HTR-8/SVneo (cell line): Measurements from ENCODE around the gene NAB2.

Experiments used
- DNase-seq: peaks from one replicate; pipeline ENCODE4 v3.0.0; 2011; ENCODE audit warnings: low spot score, mixed read lengths; ENCODE audit not compliant: insufficient read length
- FAIRE-seq: peaks from 2 replicates; lab custom pipeline; 2011; peaks lifted over from hg19 to GRCh38; lab: Jason Lieb, UNC

Gene NAB2

DNA sequence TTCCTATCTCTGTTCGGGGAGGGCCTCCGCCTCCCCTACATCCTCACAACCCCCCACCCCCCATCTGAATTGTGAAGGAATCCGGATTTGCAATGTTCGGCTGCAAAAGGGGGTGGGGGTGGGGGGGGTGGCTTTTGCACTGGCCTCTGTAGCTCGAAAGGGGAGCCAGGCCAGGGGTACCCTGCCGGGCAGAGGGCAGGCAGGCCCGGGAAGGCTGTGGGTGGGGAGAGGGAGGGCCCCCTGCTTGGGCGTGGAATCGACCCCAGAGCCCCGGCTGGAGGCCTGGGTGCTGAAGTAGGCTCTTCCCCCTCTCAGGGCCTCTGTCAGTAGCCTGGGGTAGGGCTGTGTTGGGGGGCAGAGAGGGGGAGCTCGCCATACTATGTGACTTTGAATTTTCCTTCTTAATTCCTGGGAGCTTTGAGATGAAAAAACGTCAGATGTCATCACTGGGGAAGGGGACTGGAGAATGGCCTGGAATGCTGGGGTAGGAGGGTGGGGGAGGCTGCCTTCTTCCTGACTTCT is 40.5 kb downstream of the NAB2 start:
- FAIRE-seq (no peak), DNase-seq (no peak)

DNA sequence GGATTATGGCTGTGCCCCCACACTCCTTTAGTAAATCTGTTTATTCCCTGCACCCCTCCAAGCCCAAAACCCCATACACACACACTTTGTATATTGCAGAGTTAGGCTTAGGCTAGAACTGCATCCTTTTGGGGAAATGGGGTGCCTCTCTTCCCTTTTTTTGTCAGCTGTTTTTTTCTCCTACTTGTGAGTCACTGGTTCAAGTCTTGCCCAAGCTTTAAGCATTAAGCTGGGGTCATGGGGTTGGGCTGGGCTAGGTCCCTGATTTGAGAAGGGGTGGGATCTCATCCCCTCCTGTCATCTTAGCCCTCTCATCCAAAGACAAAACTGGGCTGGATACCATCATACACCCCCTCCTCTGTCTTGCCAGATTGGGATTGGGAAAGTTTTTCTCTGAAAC is 41.0 kb downstream of the NAB2 start:
- FAIRE-seq (no peak), DNase-seq (no peak)

DNA sequence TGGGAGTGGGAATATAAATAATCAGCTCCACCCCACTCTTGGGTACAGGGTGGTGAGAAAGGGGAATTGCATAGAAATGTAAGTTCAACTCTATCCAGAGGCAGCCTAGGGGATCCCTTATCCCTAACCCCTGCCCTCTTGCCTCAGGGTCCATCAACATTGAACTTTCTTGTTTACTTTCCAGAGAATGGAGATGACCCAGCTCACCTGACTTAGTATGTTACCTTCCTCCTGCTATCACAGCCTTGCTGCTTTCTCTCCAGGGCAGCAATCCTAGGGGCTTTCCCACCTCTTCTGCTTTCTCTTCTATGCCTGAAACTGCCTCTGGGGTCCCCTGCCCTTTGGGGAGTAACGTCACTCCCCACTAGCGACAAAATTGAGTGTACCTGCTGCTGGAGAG is 42.0 kb downstream of the NAB2 start:
- no peak for DNase-seq
- no peak for FAIRE-seq

DNA sequence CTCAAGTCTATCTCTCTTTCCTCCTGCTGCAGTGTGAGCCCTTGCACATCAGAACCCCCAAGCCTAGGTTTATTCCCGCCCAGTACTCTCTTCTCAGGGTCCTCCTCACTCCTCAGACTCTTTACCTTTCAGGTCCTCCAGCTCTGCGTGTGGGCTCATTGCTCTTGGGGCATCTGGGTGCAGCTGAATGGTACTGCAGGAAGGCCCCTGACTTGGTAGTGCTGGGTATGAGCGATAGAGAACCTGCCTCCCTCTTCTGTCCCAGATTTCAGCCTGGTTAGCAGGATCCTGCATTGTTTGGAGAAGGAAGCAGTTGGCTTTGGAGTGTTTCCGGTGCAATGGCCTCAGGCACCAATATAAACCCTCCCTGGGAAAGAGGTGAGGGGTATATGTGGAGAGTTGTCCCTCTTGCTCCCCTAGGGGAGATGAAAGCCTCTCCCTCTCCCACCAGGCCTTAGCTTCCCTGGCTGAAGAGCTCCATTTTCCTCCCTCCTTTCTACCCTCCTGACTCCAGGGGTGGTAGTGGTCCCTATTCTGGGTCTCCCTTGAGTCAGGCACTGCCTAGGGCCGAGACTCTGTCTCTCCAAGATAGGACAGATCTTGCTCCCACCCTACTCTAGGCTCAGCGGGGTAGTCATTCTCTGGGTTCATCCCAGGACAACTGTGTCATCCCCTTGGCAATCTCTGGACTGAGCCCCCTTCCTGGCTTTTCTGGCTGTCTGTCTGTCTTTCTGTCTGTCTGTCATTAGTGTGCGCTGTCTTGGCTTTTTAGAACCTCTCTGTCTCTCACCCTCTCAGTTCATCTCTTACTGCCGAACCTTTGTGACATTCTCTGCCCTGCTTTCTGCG is 43.2 kb downstream of the NAB2 start:
- no peak for DNase-seq
- FAIRE-seq, result peak; percentile 26

DNA sequence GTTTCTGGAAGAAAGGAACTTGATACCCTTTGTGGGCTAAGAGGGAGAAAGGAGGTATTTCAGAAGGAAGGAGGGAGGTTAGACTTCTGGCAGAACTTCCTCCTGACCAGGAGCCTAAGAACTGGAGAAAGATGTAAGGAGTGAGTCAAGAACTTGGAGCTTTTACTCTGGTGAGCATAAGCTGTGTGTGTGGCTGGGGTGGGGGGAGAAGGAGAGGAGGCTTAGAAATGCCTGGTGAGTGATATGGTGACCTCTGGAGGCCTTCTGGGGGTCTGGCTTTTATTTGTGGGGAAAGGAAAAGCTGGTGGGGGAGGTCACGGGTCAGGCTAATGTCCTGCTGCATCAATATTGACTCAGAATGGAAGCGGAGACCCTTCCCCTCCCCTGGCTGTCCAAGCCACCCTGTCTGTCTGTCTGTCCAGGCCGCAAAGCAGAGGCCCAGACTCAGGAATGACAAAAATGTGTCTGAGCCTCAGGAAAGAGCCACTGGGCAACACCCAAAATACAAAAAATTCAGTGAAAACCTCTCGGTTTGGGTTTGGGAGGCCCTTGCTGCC is 44.2 kb downstream of the NAB2 start:
- no peak for FAIRE-seq

DNA sequence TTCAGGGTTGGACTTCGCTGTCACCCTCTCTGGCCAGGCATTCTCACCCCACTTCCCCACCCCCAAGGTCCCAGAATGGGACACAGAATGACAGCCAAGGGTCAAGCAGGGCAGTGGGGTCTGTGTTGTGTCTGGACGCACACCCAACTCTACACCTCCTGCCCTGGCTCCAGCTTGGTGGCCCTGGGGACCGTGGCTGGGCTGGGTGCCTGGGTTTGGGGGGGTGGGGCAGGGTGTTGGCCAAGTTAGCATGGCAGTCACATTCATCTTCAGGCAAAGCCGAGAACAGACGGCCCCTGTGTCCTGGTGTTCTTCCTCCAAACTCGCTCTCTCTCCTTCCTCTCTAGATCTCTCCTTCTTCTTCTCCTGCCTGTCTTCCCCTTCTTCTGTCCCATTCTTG is 45.0 kb downstream of the NAB2 start:
- FAIRE-seq (no peak), DNase-seq (no peak)

More for the DNA sequence above, 44.2 kb downstream of the NAB2 start:
- no peak for DNase-seq

DNA sequence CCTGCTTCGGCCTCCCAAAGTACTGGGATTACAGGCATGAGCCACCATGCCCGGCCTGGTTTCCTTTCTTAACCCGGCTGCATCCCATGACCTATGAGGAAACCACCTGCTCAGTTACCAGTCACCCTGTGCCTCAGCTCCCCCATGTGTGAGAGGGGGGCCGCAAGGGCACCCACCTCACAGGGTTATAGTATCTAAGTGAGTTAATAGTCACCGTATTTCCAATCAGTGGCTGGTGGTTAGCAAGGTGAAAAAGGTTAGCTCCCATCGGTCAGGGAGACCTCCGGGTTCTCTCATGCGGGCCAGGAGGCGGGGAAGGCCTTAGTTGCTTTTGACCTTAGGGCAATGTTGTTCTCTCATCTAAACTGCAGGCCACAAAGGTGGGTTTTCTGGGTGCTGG is 46.0 kb downstream of the NAB2 start:
- FAIRE-seq (no peak), DNase-seq (no peak)

DNA sequence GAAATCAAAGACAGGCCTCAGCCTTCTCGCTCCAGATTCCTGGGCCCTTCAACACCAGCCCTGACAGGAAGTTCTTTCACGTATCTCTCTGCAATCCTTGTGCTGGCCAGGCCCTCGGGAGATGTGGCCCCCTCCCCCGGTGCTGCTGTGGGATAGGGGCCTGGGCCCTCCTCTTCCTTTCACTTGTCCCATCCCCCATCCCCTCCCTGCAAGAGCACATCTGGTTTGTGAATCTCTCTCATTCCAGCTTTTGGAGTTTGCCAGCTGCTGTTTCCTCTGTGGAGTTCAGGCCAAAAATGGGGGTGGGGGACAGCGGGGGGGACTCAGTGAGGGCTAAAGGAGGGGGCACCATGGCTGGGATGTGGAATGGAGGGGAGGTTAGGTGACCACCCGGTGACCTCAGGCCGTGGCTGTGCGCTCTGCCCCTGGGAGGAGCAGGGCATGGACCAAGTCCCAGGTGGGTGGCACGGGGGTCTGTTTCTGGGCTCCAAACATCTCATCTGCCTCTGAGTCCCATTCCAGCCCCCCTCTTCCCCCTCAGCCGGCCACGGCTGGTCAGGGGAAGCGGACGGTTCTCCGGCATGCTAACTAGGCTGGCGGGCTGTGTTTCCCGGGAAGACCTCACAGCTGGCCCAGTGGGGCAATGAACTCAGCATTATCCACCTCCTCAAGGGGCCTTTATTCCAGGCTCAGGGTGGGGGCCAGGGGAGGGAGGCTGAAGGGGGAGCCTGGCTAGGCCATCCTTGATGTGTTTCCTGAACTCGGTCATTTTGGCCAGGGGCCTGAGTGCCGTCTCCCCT is 46.8 kb downstream of the NAB2 start:
- DNase-seq (no peak), FAIRE-seq (no peak)

DNA sequence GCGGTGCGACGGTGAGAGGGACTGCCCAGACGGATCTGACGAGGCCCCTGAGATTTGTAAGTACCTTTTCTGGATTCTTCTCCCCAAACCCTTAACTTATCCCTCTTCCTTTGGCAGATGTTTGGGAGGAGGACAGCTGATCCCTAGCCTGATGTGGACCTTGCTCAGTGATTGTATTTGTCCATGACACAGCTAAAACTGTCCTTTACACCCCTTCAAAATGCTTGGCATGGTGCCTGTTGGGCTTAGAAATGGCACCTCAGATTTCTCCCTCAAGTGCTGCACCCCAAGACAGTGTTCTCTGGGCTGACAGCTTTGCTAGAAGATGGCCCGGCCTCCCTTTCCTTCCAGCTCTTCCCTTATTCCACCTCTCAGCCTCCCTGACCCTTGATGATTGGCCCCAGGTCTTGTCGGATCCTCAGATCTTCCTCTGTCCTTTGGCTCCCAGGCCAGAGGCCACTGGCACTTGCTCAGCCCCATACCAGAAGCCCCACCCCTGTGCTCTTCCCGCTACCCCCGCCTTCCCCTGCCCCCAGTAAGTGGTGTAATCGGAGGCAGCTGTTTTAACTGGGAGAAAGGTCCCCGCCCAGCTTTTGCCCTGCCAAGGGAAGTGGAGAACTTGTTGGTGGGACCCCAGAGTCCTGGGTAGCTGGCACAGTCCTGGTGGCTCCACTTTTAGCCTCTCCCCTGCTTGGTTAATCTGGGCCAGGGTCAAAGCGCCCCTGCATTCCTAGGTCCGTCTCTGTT is 49.8 kb downstream of the NAB2 start:
- FAIRE-seq (no peak), DNase-seq (no peak)

DNA sequence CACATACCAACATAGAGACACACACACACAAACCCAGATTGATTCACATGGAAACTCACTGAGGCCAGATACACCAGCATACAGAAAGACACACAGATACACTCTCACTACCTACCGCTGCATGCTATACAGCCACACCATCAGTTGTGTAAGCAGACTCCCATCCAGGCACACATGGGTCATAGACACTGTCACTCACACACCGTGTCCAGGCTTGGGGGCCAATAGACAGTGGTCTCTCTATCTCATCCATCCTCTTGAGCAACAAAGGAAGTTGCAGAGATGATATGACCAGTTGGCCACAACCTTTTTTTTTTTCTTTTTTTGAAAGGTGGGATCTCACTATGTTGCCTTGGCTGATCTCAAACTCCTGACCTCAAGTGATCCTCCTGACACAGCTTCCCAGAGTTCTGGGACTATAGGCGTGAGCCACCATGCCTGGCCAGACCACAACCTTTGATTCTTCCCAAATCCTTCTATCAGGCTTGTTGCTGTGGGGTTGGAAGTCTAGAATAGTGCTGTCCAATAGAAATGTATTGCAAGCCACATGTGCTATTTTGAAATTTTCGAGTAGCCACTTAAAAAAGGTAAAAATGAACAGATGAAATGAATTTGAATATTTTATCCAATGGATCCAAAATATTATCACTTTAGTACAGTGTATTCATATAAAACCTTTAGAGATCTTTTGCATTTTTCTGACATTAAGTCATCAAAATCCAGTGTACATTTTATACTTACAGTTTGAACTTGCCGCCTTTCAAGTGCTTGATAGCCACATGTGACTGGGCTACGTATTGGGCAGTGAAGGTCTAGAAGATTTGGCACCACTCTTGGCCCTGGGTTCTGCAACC is 51.1 kb downstream of the NAB2 start:
- FAIRE-seq (no peak), DNase-seq (no peak)

DNA sequence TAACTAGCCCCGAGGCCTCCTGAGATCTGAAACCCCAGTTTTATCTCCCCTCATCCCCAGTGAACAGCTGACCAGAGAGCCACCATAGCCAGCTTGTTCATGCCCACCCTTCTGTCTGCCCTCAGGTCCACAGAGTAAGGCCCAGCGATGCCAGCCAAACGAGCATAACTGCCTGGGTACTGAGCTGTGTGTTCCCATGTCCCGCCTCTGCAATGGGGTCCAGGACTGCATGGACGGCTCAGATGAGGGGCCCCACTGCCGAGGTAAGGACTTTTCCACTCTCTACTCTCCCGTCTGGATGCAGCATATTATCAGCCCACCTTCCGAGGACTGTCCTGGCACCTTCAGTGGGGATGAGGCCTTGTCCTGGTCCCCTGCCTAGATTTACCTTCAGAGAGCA is 52.3 kb downstream of the NAB2 start:
- no peak for FAIRE-seq
- DNase-seq, result no peak

DNA sequence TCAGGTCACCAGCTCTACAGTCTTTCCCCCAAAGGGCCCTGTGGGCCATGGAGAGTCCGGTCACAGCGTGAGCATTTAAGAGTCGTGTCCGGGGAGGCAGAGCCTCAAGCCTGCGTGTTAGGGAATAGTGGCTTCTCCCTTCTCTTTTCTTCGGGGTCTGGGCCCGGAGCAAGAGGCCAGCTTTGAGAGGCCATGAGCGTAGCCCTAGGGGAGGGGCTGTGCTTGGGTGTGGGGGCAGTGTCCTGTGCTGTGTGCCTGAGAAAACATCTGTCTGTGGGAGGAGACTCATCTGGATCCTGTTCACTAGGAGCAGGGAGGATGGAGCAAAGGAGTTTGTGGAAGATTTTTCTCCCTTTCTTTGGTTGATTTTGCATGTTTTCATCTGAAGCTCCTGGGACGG is 53.2 kb downstream of the NAB2 start:
- DNase-seq (no peak), FAIRE-seq (no peak)

DNA sequence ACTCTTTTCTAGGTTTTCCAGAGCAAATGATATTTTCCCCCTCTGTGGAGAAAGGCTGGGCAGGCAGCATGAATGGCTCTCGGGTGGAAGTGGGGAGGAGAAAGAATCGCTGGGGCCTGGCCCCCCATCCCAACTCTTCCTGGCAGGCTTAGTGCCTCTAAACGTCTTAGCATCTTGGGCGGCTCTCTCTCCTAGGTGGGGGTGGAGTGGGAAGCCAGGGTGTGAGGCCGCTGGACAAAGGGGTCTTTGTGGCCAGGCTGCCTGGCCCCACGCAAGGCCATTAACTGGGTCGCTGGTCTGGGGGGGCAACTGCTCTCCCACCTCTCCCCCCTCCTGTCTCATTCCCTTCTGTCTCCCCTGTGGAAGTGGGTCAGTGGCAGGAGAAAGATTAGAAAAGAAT is 53.8 kb downstream of the NAB2 start:
- DNase-seq (no peak), FAIRE-seq (no peak)

DNA sequence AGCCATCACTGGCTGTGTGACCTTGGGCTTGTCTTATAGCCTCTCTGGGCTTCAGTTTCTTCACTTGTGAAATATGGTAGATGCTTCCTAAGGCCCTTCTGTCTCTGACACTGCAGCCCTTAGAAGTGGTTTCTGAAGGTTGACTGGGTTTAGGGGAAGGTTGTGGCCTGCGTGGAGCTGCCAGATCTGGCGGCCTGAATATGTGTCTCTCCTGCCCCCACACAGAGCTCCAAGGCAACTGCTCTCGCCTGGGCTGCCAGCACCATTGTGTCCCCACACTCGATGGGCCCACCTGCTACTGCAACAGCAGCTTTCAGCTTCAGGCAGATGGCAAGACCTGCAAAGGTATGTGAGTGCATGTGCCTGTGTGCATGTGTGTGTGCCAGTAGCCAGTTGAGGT is 54.5 kb downstream of the NAB2 start:
- FAIRE-seq (no peak), DNase-seq (no peak)
